ENCODE results near the gene BACH2.
"Not testable (repeated sequence)": the region's sequence is repeated elsewhere in the genome, so short reads cannot be mapped to it uniquely, and the experiment has no call there.

The BACH2 gene
- total RNA-seq, result 57.1 to 217 (median 86.3) reads per million in 3 experiments

DNA sequence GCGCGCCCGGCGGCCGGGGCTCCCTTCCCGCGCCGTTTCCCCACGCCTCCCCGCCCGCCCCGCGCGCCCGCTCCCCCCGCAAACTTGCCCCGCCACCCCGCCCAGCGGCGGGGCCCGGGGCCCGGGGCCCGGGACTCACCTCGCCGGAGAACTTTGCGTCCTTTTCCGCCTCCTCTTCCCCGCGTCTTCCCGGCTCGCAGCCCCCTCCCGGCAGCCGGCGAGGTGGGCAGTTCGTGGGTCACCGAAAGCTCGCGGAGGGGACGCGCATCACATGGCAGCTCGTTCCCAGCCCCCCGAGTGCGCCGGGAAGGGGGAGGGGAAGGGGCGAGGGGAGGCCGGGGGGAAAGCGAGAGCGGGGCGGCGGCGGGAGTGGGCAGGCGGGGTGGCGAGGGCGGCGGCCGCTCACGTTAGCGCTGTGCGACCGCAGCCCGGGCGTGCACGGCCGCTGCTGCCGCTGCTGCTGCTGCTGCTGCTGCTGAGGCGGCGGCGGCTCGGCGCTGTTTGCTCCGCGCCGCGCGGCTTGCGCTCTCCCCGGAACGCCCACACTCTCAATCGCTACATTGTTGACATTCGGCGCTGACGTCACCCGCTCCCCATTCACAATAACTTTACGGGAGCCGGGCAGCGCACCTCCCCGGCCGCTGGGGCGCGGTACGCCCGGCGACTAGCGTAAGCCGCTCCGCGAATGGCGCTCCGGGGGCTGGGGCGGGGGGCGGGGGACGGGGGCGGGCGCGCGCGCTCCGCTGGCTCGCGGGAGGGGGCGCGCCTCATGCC is at the start of gene BACH2:
TSS of gene BACH2 (minus strand) at position 503 of the 774 bp plus-strand sequence. CDS start 287,999 bp downstream, outside the sequence.
- DNase-seq, result peak; percentile 92

- no peak for DNase-seq
Measured at GRCh38 chr6:90343576-90343975, 46.9 kb upstream of the BACH2 start.

DNA sequence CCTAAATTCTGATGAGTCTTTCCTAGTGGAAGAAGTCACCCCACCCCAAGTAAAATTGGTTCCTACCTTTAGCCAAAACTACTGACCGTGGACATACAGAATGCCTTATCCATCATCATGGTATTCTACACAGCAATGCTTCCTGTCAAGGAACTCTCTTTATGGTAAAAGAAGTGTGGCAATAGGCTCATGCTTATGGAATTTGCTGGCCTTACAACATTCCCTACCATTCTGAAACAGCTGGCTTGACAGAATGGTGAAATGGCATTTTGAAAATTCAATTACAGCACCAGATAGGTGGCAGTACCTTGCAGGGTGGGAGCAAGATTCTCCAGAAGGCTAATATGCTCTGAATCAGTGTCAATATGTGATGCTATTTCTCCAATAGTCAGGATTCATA is 41.8 kb upstream of the BACH2 start:
- DNase-seq, result no peak

DNA sequence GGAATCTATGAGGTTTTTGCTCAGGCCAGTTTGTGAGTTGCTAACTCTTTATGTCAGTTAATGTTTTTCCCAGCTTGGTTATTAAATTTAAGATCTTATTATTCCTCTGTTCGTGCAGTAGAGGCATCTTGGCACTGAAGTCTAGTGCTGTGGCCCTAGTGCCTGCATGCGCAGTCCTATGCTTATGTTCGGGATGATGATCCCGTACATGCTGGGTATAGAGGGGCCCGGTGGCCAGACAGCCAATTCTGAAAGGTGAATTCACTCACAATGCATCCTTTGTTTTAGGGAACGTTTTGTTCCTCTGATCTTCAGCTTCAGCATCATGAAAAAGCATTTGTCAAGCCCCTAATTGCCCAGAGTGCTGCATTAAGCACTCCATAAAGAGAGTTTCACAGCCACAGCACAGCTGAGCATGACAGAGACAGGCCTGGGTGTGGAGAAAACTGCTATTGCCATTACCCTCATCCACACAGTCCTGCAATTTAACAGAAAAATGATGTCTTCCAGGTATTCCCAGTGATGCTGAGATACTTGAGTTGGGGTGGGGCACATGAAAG is 39.8 kb upstream of the BACH2 start:
- no peak for DNase-seq

DNA sequence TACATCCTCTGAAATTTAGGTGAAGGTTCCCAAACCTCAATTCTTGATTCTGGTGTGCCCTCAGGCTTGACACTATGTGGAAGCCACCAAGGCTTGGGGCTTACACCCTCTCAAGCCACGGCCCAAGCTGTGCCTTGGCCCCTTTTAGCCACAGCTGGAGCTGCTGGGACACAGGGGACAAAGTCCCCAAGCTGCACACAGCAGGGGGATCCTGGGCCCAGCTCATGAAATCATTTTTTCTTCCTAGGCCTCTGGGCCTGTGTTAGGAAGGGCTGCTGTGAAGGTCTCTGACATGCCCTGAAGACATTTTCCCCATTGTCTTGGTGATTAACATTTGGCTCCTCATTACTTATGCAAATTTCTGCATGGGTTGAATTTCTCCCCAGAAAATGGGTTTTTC is 37.3 kb upstream of the BACH2 start:
- no peak for DNase-seq

DNA sequence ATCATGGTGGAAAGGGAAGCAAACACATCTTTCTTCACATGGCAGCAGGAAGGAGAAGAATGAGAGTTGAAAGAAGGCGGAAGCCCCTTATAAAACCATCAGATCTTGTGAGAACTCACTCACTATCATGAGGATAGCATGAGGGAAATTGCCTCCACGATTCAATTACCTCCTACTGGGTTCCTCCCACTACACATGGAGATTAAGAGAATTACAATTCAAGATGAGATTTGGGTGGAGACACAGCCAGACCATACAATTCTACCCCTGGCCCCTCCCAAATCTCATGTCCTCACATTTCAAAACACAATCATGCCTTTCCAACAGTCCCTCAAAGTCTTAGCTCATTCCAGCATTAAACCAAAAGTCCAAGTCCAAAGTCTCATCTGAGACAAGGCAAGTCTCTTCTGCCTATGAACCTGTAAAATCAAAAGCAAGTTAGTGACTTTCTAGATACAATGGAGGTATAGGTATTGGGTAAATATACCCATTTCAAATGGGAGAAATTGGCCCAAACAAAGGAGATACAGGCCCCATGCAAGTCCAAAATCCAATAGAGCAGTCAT is 36.4 kb upstream of the BACH2 start:
- DNase-seq, result not testable (repeated sequence)

DNA sequence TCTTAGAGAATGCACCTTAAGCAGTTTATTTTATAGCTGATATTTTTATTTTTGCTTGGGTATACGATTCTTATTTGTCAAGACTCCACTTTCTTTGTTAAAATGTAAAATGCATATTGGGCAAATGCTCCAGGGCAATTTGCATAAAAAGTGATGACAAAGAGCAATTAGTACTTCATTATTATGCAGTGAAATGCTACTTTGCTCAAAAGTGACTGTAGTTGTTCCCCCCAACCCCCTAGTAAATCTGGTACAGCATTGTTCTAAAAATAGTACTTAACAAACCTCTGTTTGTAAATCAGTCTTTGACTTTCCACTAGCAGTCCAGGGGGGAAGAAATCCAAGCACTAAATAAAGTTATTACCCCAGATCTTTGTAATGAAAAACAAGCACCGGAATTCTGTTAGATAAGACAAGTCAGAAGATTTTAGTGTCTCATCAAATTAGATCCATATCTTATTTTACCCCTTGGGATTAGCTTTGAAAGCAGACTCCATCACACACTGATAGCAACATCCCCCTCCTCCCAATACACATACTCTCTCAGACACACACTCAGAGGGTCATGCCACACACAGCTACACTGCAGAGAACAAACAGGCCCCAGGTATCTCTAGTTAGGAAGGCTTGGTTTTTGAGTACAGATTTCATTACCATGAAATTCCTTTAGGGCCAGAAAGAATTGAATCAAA is 32.9 kb upstream of the BACH2 start:
- DNase-seq, result no peak

DNA sequence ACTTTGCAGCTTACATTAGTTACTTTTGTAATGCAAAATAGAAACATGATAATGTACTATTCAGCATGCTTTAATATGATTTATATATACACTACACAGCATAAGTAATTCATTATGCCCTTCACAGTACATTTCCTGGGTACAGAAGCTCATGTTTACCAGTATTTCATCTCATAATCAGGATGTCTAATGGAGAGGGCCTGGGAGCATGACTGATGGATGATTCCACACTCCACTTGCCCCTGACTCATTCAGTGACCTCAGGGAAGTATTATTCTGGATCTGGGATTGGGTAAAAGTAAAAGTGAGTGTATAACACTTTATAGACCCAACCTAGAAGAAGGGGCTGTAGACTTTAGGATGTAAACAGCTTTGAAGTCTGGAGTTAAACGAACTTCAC is 31.4 kb upstream of the BACH2 start:
- DNase-seq, result no peak

- no peak for DNase-seq
Measured at GRCh38 chr6:90326404-90327057, 29.9 kb upstream of the BACH2 start.

DNA sequence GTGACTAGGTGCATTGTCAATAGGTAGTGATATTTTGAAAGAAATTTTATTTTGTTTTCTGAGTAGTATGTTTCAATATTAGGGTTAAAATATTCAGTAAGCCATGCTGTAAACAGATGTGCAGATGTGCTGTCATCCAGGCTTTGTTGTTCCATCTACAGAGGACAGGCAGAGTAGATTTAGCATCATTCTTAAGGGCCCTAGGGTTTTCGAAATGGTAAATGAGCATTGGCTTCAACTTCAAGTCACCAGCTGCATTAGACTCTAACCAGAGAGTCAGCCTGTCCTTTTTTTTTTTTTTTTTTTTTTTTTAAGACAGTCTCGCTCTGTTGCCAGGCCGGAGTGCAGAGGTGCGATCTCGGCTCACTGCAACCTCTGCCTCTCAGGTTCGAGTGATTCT is 27.1 kb upstream of the BACH2 start:
- no peak for DNase-seq

DNA sequence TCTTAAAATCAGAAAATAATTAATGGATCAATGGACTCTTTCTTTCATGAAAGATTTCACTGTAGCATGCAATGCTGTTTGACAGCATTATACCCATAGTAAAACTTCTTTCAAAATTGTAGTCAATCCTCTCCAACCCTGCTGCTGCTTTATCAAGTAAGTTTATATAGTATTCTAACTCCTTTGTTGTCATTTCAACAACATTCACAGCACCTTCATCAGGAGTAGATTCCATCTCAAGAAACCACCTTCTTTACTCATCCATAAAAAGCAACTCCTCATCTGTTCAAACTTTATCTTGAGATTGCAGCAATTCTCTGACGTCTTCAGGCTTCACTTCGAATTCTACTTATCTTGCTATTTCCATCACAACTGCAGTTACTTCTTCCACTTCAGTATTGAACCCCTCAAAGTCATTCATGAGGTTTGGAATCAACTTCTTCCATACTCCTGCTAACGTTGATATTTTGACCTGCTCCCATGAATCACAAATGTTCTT is 26.4 kb upstream of the BACH2 start:
- no peak for DNase-seq

- no peak for DNase-seq
Measured at GRCh38 chr6:90319979-90320685, 23.5 kb upstream of the BACH2 start.

DNA sequence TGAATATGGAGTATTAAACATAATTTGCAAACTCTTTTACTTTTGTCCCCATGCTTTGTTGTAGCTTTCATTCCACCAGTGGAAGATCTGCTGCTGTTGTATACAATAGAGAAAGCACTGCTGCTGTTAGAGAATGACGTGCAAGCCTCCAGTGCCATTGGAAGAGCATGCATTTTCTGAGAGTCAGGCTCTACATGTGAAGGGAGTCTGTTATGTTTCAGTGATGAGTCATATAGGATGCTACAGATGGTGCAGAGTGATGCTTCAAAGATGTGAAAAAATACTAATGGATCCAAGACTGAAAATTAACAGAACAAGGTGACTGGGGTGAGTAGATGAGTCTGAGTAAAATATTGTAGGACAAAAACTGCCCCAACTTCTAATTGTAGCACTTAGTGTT is 22.4 kb upstream of the BACH2 start:
- DNase-seq, result no peak

DNA sequence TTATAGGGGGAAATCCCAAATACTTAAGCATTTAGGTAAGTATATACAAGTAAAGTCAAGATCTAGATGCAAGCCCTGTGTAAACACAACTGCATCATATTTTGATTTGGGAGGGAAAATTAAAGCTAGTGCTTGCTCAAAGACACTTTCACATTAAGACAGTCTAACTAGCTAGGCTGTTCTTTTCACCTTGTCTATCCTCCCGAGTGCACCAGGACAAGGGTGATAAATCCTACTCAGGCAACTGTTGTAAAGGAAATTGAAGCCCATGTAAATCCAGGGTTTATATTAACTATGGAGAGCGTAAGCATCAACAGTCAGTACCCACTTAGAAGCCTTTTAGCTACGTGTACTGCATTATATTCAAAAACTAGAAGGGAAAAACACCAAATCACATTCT is 19.3 kb upstream of the BACH2 start:
- DNase-seq, result no peak

DNA sequence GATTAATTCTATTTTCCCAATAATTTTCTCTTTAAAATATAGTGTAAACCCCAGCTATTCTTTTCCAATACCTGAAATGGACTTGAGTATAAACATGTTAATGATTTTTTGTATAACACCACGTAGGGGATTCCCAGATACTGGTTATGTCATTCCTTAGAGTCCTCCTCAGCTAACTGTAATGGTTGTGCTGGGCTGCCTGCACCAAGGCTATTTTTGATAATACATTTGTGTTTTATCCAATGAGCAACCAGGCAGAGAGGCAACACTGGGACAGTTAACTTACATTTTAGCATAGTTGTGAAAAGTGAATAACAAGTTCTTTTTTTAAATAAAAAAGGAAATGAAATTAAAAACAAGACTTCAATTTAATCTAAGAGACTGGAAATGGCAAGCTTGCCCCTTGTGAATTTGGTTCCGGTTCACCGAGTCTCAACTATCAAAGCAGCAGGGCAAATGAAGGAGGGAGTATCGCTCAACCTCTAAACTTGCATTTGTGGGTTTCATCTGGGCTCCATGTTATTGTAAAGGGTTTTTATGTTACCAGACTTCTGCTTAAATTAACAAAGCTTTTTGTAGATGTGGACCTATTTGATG is 18.8 kb upstream of the BACH2 start:
- DNase-seq, result no peak

DNA sequence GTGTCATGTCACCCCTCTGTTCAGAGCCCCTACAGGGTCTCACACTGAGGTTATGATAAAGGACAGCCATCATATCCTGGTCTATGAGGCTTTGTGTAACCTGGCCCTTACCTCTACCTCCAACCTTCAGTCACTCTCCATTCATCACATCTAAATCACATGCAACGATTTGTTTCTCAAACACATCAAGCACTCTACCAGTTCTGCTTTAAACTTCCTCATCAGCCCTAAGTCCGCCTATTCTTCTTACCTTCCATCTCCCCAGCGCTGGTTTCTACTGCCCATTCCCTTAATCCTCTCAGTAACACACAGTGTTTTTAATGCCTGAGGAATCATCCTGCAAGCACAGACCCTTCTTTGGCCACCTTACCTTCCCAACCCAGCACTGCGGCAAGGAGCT is 17.9 kb upstream of the BACH2 start:
- no peak for DNase-seq

DNA sequence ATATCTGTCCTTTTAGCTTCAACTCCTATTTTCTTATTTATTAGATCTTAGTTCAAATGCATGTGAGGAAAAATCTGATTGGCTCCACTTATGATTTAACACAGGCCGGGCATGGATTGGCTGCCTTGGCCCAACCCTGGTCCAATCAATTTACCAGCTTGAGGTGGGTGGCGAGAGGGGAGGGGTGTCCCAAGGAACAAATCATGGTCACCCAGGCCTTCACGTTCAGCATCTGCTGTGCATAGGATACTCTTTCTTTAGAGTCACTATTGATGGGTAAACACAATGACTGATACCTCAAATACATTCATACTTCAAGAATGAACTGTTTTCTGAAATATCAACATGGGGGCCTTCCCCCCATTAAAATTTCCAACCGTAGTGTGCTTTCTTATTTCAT is 14.9 kb upstream of the BACH2 start:
- DNase-seq, result no peak

GRCh38 chr6:90305800-90306448 is 9.3 kb upstream of the BACH2 start:
- DNase-seq, result no peak

- no peak for DNase-seq
Measured at GRCh38 chr6:90304308-90304707, 7.7 kb upstream of the BACH2 start.

DNA sequence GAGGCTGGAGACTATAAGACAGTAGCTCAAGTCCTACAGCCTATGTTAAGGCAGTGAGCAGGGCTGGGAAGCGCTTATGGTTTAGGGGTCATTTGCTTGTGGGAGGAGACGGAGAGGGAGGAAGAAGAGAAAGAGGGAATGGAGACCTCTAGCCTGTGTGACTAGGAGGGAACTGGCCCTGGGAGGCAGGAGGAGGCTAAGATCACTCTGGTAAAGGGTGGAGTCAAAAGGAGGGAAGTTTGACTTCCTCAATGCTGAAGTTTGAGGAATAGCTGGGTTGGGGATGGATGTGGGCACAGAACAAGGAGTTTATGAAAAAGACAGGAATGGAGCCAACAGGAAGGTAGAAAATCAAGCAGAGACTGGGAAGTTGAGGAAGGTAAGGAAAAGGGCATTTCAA is 6.4 kb upstream of the BACH2 start:
- DNase-seq, result no peak

DNA sequence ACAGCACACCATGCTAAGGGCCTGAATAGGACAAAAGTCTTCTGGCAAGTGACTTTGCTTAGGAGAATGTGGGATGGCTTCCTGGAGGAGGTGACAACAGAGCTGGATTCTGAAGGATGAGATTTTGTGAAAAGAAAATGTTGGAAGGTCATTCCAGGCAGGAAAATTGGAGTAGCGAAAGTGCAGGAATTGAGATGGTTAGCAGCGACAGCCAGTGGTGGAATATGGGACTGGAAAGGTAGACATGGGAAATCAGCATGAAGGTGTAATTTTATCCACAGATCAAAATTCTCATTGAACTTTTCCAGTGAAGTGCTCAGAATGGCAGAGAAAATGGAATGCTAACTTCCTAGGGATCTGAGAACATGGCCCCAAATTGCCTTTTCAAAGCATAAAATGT is 5.7 kb upstream of the BACH2 start:
- no peak for DNase-seq
